HG02642 (cell line): ENCODE results near the gene TICRR.
A peak's percentile ranks its signal among the peaks of the same experiment; 100 is the strongest.
"Not testable (repeated sequence)": the region's sequence is repeated elsewhere in the genome, so short reads cannot be mapped to it uniquely, and the experiment has no call there.

ENCODE experiments used
- ATAC-seq: cut with Tn5 transposase; IDR thresholded peaks from one replicate; pipeline ENCODE4 v1.9.1; 2021; ENCODE audit warnings: mild to moderate bottlenecking; ENCODE audit not compliant: unreplicated experiment, poor library complexity

The TICRR gene

DNA sequence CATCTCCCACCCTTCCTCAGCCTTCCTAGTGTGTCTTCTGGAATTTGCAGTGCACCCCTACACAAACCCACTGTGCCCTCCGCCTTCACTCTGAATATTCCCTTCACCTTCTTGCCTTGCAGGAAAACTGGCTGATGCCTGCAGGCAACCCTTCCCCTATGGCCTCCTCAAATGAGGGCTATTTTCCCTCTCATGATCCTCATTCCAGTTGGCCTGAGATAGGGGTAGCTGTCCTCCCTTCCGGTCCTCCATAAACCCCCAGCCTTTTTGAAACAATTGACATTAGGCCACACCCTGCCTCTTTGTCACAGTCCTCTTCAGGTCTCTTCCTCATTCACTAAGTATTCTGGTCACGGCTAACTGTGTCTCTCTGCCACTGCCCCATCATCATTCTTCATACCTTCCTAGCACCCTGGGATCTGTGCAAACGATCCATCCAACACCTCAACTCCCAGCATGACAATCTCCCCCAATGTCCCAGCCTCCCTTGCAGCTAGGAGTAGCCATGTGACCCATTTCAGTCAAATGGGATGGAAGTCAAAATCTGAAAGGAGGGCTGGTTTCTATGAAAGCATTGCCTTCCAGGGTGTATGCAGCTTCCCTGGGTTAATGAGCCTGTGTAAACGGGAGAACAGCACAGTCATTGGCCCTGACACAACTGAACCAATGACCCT is 8.5 kb upstream of the TICRR start:
- no peak for ATAC-seq

DNA sequence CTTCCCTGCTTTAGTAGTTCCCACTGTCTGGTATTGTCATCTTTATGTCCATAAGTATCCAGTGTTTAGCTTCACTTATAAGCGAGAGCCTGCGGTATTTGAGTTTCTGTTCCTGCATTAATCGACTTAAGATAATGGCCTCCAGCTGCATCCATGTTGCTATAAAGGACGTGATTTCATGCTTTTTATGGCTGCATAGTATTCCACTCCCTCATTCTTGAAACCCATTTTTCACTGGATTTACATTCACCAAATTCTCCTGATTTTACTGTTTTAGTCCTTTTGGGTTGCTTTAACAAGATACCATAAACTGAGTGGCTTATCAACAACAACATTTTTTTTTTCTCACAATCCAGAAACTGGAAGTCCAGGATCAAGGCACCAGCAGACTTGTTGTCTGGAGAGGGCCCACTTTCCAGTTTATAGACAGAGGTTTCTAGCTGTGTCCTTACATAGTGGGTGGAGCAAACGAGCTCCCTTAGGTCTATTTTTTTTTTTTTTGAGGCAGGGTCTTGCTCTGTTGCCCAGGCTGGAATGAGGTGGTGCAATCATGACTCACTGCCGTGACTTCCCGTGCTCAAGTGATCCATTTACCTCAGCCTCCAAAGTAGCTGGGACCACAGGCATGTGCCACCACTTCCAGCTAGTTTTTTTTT is 6.1 kb upstream of the TICRR start:
- ATAC-seq = no peak

DNA sequence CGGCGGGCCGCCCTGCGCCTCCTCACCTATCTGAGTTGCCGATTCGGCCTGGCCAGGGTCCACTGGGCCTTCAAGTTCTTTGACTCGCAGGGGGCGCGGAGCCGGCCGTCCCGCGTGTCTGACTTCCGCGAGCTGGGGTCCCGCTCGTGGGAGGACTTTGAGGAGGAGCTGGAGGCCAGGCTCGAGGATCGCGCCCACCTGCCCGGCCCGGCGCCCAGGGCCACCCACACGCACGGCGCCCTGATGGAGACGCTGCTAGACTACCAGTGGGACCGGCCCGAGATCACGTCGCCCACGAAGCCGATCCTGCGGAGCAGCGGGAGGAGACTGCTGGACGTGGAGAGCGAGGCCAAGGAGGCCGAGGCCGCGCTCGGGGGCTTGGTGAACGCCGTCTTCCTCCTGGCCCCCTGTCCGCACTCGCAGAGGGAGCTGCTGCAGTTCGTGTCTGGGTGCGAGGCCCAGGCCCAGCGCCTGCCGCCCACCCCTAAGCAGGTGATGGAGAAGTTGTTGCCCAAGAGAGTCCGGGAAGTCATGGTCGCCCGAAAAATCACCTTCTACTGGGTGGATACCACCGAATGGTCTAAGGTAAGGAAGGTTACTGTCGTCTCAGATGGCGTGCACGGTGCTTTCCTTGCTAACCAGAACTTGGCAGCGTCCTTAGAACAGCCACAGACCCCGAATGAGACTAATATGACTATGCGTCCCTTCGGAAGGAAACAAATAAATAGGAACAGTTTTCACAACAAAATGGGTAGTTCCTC is 567 bp downstream of the TICRR start:
- peak; percentile 29 for ATAC-seq

DNA sequence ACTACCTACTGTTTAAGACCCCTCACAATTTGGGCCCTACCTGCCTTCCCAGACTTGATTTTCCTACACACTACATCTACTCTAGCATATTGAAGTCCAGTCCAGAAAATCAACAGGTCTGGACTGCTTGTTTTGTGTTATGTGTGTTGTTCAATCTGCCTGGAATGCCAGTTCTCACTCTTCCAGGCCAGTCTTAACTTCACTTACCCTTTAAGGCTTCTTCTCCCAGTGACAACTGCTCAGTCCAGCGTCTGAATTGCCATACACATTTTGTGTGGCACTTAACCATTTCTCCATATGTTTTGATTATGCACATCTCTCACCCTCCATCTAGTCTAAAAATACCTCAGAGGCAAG is 1.1 kb downstream of the TICRR start:
- no peak for ATAC-seq

DNA sequence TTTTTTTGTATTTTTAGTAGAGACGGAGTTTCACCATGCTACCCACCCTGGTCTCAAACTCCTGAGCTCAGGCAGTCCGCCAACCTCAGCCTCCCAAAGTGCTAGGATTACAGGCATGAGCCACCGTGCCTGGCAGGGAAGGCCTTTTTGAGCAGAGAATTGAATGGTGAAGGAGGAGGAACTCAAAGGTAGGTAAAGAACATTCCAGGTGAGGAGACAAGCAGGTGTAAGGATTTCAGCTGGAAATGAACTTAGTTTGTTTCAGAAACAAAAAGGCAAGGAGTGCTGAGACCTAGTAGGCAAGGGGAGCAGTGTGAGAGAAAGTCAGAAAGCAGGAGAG is 2.5 kb downstream of the TICRR start:
- no peak for ATAC-seq

DNA sequence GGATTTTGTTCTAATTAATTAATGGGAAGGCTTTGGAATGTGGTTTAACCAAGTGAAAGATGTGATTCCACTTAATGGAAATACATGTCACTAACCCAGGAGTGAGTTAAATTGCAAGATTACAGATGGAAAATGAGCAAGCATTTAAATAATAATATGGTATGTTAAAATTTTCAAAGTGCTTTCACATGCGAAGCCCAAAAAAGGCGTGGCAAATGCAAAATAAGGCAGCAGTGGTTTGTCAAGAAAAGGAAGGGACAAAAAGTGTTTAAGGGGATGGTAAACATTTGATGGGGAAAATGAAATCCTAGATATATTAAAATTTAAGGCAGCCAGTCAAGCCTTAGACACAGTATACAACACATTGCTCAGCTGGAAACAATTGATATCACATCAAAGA is 2.9 kb downstream of the TICRR start:
- ATAC-seq = no peak

DNA sequence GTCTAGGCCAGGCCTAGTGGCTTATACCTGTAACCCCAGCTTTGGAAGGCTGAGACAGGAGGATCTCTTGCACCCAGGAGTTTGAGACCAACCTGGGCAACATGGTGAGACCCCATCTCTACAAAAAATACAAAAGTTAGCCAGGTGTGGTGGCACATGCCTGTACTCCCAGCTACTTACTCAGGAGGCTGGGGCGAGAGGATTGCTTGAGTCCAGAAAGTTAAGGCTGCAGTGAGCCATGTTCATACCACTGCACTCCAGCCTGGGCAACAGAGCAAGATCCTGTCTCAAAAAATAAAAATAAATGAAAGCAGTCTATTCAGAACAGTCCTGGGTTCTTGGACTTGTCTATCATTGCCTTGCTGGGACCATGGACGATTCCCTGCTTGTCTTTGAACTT is 5.5 kb downstream of the TICRR start:
- ATAC-seq = not testable (repeated sequence)

DNA sequence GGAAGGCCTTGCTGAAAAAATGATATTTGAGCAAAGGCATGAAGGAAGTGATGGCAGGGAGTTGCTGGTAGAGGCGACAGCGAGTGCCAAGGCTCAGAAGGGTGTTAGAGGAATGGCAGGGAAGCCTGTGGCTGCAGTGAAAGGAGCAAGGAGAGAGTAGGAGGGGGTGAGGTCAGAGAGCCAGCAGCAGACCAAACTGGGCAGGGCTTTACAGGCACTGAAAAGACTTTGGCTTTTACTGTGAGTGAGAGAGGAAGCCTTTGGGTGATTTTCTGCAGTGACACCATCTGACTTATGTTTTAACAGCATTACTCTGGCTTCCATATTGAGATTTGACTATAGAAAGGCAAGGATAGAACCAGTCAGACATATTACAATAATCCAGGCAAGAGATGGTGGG is 11.4 kb downstream of the TICRR start:
- ATAC-seq = no peak

DNA sequence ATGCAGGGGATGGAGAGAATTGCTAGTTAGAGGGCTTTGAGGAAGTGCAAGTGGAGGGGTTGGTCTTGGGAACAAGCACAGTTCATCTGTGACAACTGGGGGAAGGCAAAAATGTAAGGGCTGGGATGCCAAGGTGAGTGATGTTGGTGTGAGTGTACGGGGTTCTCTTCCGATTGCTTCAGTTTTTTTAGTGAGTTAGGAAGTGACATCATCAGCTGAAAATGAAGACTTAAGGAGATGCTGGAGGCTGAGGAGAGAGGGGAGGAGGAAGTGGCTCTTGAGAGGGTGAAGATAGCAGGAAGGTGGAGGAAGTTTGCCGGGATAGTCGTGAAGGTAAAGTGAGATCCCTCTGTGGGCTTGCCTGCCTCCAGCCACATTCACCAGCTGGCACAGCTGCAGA is 12.7 kb downstream of the TICRR start:
- no peak for ATAC-seq

DNA sequence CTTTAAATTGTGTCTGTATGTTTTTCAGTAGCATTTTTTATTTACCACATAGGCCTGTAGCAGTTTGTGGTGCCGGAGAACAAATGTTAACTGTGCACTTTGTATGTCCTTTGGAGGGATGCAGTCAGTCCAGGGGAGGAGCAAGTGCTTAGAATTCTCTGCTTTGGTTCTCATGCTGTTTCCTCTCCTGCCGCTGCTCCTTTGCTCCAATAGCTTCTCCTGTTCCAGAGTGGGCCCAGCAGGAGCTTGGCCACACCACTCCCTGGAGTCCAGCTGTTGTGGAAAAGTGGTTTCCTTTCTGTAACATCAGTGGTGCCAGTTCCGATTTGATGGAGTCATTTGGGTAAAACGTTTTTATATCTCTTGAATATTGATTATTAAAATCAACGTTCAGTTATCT is 16.6 kb downstream of the TICRR start:
- no peak for ATAC-seq

DNA sequence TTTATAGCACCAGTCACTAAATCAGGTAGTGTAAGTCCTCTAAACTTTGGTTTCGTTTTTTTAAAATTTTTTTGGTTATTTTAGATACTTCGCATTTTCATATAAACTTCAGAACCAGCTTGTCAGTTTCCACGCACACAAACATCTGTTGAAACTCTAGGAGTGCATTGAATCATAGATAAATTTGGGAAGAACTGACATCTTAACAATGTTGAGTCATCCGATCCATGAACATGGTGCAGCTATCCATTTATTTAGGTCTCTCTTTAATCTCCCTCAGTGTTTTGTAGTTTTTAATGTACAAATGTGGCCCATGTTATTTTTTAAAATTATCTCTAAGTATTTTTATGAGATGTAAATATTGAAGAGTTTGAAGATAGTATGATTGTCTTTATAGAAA is 17.7 kb downstream of the TICRR start:
- ATAC-seq = no peak

DNA sequence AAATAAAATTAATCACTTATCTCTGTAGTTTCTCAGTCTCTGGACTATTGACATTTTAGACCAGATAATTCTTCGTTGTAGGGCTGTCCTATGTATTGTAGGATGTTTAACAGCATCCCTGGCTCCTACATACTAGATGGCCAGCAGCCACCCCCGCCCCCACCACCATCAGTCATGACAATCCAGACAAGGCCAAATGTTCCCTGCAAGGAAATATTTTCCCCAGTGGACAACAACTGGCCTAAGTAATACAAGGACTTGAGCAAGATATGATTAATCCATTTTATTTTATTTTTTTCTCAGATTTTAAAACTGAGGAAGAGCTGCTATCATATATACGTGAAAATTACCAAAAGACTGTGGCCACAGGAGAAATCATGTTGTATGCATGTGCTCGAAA is 23.8 kb downstream of the TICRR start:
- ATAC-seq = no peak

DNA sequence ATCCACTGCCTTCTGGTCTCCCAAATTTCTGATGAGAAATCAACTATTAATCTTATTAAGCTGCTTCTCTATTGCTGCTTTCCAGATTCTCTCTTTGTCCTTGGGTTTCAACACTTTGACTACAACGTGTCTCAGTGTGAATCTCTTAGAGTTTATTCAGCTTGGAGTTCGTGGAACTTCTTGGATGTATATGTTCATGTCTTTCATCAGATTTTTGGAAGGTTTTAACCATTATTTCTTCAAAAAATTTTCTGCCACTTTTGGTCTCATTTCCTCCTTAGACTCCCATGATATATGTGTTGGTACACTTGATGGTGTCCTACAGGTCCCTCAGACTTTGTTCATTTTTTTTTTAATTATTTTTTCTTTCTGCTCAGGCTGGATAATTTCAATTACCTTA is 36.0 kb downstream of the TICRR start:
- ATAC-seq = no peak

DNA sequence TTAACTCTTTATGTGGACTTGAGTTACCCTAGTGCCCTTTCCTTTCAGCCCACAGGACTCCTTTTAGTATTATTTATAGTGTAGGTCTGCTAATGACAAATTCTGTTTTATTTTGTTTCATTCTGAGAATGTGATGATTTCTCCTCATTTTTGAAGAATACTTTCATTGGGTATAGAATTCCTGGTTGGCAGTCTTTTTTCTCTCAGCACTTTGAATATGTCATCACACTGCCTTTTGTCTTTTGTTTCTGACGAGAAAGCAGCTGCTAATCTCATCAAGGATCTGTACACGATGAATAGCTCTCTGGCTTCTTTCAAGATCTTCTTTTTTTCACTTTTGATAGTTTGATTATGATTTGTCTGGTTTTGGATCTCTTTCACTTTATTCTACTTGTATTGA is 37.8 kb downstream of the TICRR start:
- no peak for ATAC-seq

DNA sequence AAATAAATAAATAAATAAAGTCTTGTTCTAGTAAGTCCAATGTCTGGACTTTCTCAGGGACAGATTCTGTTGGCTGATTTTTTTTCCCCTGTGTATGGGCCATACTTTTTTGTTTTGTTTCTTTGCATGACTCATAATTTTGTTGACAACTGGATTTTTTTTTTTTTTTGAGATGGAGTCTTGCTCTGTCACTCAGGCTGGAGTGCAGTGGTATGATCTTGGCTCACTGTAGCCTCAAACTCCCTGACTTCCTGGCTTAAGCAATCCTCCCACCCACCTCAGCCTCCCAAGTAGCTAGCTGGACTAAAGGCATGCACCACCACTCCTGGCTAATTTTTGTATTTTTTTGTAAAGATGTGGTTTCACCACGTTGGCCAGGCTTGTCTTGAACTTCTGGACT is 38.9 kb downstream of the TICRR start:
- no peak for ATAC-seq

DNA sequence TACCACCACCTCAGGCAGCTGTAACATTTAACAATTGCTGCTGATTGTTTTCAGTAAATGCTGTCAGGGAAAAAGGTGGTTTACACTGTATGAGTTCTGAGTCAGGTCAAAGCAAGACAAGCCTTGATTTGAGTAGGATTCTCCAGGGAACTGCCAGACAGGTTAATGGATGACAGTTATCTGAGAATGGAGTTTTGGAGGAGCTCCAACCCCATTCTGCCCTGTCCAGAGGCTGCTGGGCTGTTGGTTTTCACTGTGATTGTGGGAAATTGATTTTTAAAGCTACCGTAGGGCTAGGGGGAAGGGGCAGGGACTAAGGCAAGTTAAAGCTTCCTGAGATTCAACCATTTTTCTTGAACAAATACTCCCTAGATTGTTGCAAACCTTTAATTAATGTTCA is 39.9 kb downstream of the TICRR start:
- no peak for ATAC-seq

DNA sequence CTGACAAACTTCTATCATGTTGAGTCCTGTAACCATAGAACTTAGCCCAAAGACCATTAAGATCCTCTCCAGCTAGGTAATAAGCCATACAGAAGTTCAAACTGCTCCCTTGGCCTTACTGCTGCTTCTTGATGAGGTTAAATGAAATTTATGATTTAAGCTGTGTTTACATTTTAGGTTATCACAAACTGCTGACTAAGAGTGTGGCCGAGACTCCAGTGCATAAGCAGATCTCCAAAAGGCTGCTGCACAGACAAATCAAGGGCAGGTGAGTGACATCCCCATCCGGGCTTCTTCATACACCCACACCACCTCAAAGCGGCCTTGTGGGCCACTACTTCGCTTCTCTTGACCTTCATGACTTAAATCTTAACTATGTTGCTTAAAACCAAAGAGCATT is 41.0 kb downstream of the TICRR start:
- ATAC-seq = no peak

DNA sequence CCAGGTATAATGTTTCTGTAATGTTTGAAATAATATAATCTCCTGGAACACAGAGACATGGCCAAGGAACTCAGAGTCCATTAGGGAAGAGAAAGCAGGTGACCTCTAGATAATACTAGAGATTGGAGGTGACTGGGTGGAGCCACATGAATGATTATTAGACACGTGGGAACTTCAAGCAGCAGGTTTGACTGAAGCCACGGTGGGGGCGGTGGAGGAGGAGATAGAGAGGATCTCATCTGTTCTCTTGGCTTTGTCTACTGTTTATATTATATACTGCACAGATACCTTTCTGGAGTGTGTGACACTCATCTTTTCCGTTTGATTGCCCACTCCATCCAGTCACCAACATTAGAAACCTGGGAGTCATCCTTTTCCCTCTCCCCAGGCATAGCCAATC is 46.3 kb downstream of the TICRR start:
- ATAC-seq = no peak

DNA sequence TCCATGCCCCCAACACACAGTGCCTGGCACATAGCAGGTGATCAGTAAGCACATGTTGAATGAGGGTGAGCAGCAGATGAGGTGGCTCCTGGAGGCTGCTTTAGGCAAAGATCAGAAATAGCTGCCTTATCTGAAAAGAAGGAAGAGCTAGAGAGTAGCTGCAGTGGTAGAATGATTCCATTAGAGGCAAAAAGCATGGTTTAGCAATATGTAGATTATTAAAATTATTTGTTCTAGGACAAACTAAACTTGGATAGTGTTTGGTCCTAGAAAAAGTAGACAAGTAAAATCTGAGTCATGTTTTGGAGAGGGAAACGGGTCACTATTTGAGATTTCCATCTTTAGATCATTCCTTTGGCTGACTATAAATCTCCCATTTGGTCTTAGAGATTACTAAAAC is 47.9 kb downstream of the TICRR start:
- ATAC-seq = no peak

DNA sequence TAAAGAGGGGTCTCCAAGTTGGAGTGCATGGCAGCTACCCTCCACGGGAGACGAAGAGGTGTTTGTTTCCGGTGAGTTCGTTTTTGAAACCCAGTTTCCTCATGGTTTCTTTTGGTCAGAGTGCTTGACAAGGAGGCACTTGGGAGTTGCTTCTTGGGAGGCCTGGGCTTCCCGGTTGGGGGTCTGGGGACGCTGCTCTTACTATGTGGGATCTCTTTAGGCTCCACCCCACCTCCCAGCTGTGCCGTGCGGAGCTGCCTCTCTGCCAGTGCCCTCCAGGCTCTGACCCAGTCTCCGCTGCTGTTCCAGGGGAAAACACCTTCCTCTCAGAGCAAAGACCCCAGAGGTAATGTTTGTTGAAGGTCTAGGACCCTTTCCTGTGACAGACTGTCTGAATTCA is 50.4 kb downstream of the TICRR start:
- no peak for ATAC-seq

DNA sequence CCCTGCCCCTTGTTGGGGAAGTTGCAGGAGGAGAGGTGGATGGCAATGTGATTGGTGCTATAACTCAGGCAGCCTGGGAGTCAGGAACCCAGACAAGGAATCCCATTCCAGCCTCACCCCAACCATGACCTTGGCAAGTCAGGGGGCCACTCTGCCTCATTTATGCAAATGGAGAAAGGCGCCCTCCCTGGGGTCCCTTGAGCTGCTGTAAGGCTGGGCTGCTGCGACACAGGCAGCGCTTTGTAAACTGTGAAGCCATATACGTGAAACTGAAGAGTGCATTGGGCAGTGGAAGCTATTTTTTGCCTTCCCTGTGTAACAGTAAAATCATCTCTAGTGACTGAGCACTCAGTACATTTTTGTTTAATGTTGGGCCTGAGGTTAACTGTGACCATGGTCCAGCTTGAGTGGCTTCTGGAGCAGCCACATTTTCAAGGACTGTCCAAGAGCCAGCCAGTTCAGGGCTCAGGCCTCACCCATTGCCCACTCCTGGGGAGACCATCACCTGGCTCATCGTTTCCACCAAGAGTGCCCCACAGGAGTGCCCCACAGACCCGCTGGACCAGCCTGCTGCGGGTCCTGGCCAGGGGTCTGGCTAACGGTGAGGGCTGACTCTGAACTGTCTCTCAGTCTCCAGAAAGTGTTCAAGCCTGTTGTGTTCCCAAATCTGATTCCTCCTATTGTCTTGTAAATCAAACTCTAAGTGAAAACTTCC is 52.1 kb downstream of the TICRR start:
- no peak for ATAC-seq
